Astrocyte (in vitro differentiated cells and primary cell): ENCODE measurements around the gene PAH.

ENCODE experiments used
- EZH2 ChIP-seq: IDR thresholded peaks from 2 replicates; pipeline ENCODE4 v1.6.1; 2012; ENCODE audit warnings: mild to moderate bottlenecking, low read length, inconsistent platforms; ENCODE audit not compliant: insufficient read depth
- TF ChIP-seq, protein P1 (sequence below): IDR thresholded peaks from 2 replicates; pipeline ENCODE4 v1.5.1; 2011; ENCODE audit warnings: low read depth, mild to moderate bottlenecking, inconsistent platforms, low read length, moderate library complexity; ENCODE audit not compliant: insufficient read depth

DNA sequence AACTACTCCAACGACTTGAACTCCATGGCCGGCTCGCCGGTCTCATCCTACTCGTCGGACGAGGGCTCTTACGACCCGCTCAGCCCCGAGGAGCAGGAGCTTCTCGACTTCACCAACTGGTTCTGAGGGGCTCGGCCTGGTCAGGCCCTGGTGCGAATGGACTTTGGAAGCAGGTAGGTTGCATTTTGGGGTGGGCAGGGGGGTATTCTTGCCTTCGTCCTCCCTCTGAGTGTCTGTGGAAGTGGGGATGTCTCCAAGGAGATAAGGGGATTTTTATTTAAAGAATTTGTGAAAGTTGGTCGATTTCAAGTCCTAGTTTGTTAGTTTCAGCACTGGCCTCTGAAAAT, 41.8 kb upstream of the PAH start:
- TF ChIP-seq, protein P1, sequence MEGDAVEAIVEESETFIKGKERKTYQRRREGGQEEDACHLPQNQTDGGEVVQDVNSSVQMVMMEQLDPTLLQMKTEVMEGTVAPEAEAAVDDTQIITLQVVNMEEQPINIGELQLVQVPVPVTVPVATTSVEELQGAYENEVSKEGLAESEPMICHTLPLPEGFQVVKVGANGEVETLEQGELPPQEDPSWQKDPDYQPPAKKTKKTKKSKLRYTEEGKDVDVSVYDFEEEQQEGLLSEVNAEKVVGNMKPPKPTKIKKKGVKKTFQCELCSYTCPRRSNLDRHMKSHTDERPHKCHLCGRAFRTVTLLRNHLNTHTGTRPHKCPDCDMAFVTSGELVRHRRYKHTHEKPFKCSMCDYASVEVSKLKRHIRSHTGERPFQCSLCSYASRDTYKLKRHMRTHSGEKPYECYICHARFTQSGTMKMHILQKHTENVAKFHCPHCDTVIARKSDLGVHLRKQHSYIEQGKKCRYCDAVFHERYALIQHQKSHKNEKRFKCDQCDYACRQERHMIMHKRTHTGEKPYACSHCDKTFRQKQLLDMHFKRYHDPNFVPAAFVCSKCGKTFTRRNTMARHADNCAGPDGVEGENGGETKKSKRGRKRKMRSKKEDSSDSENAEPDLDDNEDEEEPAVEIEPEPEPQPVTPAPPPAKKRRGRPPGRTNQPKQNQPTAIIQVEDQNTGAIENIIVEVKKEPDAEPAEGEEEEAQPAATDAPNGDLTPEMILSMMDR: no peak
- TF ChIP-seq EZH2: no peak
